NOMO-1 treated with DMSO at 0.1 percent for 48 hours (cell line): ENCODE results near the gene PCIF1.
"Not testable (repeated sequence)": the region's sequence is repeated elsewhere in the genome, so short reads cannot be mapped to it uniquely, and the experiment has no call there.

Experiments
- DNase-seq: peaks from one replicate; lab custom pipeline; 2025; ENCODE audit not compliant: unreplicated experiment; lab: John Stamatoyannopoulos, UW

Gene PCIF1

DNA sequence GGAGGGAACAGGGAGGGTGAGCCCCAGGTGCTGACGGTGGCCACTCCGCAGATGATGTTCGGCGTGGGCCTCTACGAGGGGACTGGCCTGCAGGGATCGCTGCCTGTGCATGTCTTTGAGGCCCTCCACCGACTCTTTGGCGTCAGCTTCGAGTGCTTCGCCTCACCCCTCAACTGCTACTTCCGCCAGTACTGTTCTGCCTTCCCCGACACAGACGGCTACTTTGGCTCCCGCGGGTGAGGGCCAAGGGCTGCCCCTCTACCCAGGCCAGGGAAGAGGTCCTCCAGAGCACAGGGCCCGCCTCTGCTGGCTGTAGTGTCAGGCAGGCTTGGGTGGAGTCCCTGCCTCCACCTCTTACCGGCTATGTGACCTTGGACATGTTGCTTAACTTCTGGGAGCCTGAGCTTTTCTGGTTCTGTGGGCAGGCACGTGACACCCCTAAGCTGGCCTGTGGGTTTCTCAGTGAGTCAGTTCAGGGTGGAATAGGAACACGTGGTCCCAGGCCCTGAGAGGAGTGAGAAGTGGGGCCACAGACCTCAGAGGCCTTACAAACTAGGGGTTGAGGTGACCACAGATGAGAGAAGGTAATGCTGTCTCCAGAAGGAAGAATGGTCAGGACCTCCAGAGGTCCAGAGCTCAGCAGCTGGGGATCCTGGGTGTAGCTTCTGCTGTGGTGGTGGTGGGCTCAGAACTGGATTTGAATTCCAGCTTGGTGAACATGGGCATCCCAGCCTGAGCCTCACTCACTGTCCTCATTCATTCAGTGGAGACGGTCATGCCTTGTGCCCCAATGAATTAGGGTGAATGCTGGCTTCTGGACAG, 11.9 kb downstream of the PCIF1 start:
- peak; percentile 99 for DNase-seq

DNA sequence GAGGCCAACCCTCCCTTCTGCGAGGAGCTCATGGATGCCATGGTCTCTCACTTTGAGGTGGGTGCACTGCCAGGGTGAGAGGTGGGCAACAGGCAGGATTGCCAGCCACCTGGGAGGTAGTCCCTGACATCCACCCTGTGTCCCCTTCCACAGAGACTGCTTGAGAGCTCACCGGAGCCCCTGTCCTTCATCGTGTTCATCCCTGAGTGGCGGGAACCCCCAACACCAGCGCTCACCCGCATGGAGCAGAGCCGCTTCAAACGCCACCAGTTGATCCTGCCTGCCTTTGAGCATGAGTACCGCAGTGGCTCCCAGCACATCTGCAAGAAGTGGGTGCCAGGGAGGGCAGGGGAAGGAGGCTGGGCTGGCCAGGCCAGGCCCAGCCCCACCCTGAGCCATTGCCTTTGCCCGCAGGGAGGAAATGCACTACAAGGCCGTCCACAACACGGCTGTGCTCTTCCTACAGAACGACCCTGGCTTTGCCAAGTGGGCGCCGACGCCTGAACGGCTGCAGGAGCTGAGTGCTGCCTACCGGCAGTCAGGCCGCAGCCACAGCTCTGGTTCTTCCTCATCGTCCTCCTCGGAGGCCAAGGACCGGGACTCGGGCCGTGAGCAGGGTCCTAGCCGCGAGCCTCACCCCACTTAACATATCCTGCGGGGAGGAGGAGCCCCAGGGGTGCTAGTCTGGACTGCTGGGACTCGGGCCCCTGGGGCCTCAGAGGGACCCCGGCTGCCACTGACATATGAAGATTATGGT, 12.8 kb downstream of the PCIF1 start:
- no peak for DNase-seq

DNA sequence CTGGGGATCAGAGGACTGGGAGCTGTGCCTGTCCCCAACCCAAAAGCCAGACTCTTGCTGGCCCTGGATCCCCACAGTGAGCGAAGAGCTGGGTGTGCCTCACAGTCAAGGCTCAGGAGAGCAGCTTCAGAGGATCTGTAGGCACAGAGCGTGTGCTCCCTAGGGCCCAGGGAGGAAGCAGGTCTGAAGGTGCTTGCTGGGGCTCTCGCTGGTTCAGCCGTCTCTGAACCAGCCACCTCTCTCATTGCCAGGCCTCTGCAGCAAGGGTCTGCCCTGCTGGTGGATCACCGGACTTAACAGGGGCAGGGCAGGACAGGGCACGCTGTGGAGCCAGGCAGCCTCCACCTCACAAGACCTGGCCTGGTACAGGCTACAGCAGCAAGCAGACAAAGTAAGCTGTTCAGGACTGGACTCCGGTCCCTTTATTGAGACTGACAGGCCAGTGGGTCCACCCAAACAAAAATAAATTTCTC, 13.8 kb downstream of the PCIF1 start:
- DNase-seq, result no peak

DNA sequence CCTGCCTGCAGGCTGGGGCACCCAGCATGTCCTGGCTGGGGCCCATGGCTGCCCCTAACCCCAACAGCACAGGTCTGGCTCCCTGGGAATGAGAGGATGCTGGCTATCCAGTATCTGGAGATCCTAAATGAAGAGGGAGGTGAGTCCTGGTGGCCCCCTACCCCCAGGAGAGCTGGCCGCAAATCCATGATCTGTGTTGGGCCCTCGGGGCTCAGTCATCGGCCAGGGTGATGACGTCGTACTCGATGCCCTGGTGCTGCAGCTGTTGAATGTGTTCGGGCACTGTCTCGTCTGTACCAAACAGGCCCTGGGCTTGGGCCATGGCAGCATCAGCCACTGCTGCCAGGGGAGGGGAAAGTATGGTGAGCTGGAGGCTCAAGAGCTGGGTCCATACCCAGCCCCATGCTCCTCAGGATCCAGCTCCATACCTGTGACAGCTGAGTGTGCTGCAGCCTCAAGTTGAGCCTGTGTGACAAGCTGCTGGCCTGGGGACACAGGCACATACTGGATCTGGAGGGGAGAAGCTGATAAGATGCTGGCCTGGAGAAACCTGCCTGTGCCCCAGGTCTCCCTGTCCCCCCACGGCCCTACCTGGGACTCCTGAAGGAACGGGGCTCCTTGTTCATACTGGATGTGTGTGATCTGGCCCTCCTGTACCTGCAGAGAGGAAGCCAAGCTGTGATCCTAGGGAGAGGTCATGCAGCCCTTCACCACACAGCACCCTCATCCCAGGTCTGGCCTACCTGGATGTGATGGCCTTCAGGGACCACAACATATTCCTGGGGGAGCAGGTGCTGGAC, 14.5 kb downstream of the PCIF1 start:
- no peak for DNase-seq

DNA sequence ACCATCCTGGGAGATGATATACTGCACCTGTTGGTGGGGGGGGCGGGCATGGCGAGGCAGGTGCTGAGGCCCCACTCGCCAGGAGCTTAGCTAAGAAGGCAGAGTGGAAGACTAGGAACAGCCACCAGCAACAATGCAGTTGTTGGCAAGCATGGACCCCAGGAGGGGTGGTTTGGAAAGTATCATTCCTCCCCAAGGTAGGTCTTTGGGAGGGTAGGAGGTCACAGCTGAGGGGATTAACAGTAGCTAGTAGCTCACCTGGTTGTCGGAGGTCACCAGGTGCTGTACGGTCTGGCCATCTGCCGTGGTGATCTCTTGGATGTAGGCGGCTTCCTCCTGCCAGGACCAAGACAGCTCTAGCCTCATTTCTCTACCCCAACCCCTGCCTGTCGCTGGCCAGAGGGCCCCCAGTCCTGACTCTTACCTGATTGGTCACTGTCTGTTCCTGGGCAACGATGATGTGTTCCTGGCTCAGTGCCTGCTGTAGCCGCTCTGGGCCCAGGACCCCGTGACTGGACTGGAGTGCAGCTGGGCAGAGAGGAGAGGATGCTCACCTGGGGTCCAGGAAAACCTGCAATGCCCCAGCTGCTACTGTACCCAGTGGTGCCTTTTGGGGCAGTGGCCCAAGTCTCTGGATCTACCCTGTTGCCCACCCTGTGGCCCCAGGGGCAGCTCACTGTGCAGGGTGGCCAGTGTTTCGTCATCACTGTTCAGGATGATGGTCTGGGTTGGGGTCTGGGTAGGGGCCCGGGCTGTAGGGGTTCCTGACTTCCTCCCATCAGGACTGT, 15.3 kb downstream of the PCIF1 start:
- no peak for DNase-seq

DNA sequence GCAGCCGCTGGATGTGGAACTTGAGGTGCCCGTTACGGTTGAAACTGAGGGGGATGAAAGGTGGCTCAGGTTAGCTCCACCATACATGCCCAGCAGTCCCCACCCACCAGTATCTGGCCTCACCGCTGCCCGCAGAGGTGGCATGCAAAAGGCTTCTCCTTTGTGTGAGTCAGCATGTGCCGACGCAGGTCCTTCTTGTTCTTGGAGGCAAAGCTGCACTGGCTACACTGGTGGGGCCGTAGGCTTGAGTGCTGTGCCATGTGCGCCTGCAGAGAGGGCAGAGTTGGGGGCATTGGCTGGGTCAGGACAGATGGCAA, 15.8 kb downstream of the PCIF1 start:
- DNase-seq, result no peak

DNA sequence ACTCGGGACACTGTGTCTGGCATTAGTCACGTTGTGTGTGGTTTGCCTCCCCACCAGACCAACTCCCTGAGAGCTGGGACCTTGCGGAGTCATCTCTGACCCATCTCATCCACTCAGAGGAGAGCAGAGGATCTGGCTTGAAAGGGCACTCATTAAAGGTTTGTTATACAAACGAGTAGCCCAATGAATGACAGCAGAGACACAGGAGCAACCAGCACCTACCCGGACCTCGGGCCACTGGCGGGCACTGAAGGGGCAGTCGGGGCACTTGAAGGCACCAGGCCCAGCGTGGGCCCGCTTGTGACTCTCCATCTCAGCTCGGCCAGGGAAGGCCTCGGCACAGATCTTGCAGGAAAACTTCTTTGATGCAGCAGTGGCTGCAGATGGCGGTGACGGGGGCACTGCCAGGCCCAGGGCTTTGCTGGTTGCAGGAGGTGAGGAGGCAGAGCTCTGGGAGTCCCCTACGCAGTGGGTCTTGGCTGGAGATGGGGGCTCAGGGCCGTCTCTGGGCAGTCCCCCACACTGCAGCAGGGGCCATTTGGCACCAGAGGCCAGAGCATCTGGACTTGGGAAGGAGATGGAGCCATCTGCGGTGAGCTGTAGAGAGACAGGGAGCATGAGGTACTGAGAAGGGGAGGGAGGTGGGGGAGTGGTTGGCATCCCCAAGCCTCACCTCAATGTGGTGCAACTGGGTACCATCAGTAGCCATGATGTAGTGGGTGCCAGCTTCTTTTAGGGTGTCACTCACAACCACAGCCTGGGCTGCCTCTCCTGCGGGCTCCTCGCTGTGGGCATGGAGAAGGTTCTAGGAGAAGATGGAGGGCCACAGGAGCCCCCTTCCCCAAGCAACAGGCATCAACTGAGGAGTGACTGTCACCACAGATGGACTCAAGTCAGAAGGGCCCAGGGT, 17.7 kb downstream of the PCIF1 start:
- DNase-seq, result no peak

DNA sequence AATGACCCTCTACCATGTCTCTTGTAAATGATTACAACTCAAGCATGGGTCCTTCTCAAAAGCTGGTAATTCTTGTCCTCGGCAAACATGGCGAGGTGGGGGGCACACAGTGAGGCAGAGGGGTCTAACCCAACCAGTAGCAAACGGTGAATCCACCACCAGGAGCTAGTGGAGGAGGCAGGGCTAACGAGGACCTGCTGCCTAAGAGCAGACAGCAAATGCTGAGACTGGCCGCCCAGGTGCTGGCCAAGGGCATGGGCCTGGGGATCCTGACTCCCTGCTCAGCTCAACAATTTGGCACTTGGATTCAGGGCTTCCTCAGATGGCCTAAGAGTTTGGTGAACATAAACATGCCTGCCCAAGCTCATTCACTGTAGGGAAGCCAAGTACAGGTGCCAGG, 18.4 kb downstream of the PCIF1 start:
- no peak for DNase-seq

DNA sequence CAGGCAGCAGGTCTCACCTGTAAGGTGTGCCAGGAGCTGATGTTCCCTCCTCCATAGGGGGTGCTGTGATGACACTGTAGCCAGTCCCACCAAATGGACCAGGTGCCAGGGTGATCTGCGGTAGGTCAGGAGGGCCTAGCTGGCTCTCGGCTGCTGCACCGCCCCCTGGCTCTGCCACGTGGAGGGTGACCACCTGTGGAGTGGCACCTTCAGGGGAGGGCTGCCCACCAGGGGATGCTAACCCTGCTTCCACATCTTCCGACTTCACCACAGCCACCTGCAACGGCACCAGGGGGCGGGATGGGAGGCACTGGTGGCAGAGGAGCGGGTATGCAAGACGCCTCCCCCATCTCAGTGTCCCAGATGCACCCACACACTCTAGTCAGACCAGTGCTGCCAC, 19.2 kb downstream of the PCIF1 start:
- no peak for DNase-seq

DNA sequence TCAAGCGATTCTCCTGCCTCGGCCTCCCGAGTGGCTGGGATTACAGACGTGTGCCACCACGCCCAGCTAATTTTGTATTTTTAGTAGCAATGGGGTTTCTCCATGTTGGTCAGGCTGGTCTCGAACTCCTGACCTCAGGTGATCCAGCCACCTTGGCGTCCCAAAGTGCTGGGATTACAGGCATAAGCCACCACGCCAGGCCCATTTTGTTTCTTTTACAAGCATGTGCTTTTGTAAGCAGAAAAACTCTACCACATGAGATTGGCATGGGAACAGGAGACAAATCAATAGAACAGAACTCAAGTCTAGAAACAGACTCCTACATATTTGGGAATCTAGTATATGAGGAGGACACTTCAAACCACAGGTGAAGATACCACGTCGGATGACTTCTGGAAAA, 21.8 kb downstream of the PCIF1 start:
- DNase-seq, result not testable (repeated sequence)

DNA sequence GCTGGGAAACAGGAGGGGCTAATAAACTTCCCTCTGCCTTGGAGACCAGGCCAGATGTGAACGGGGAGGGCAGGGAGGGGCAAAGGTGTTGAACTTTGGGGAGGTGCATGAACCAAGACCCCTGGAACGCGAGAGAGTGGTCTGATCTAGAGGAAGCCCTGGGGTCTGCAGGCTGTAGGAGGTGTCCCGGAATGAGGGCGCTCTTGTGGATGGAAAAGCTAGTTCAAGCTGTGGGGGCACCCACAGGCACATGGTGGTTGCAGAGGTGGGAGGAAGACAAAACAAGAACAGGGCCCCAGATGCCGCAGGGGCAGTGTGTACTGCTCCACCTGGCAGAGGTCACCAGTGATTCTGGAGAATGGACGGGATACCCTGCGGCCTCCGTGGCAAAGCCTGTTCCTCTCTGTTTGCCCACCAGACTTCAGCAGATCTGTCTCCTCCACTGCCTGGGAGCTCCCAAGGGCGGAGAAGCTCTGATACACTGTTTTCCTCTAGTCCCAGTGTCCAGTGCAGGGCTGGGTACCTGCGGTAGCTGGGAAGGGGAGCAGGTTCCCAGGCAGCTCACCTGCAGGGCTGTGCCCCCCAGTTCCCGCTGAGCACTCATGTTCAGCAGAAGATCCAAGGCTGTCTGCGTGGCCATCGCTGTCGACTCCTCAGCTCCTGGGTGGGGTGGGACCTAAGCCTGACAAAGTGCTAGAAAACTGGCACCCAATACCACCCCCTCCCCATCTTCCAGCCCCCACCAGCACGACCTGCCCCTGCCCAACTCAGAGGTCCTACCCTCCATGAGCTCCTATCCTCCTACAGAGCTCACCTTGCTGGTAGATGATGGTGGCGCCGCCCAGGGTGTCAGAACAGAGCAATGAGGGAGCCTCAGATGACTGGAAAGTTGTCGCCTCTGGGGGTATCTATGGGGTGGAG, 22.8 kb downstream of the PCIF1 start:
- no peak for DNase-seq

DNA sequence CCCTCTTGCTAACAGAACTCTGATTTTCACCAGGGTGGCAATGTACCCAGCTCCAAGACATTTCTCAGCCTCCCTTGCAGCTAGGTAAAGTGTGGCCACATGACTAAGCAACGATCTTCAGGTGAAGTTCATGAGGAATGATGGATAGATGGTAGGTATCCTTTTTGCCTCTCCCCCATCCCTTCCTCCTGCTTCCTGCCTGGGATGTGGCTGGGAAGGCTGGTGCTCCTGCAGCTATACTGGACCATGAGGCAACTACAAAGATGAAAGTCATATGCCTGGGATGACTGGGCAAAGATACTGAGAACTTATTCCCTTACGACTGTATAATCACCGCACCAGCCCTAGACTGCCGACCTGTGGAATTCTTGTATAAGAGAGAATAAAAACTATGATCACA, 24.1 kb downstream of the PCIF1 start:
- no peak for DNase-seq

DNA sequence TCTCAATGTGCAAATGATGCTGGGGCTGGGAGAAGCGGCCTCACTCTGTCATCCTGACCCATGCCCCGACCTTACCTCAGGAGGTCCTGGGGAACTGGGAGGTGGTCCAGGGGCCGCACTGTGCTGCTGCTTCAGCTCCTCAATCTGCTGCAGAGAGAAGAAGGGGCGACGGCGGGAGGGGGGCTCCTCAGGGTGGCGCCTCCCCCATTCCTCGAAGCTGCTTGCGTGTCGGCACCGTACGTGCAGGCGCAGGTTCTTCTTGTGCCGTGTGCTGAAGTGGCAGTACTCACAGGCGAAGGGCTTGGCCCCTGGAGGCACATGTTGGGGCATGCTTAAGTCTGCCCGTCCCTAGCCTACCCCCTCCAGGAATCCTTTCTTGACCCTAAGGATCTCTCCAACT, 24.6 kb downstream of the PCIF1 start:
- no peak for DNase-seq

DNA sequence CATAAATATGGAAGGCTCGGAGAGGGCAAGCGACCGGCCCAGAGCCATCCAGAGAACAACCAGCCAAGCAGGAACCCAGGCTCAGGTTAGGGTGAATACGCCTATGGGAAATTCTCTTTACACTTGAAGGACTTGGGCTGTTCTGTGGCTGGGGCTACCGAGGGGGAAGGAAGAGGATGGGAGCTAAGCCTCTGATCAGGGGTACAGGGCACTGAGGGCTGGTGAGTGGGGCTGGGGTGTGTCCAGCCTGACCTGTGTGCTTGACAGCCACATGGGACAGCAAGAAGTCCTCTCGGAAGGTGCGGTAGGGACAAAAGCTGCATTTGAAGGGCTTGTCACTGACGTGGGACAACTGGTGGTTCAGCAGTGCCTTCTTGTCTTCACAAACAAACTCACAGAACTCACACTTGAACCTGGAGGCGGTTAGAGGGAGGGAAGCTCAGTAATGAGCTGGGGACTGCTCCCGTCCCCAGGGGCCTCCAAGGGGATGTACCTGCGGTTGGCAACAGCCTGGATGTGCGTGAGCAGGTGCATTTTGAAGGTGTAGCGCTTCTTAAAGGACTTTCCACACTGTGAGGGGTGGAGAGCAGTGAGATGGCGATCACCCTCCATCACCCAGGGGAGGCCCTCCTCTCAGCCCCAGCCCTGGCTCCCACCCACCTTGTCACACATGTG, 25.6 kb downstream of the PCIF1 start:
- no peak for DNase-seq

DNA sequence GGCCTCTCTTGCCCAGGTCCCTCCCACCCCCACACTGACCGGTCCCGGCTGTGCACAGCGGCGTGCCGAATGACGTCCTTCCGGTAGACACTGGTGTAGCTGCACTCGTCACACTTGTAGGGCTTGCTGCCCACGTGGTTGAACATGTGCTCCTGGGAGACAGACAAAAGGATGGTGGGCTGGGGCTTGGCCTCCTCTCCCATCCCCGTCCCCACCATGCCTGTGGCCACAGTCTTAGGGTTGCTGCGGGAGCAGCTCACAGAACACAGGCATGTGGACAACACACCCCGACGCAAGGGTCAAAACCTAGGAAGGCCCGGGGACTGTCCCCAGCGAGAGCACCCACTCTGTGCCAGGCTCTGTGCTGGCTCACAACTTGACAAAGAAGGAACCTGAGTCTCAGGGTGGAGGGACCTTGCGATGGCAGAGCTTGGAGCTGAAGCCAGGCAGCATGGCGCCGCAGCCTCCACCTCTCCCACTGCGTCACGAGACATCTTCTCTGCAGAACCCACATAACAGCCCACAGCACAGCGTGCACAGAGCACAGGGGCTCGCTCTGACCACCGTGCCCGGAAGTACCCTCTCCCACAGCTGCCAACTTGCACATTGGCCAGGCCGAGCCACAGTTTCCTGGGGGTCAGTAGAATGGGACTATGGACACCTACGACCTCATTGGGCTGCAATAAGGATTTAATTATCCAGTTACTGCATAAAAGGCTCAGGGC, 27.7 kb downstream of the PCIF1 start:
- no peak for DNase-seq

DNA sequence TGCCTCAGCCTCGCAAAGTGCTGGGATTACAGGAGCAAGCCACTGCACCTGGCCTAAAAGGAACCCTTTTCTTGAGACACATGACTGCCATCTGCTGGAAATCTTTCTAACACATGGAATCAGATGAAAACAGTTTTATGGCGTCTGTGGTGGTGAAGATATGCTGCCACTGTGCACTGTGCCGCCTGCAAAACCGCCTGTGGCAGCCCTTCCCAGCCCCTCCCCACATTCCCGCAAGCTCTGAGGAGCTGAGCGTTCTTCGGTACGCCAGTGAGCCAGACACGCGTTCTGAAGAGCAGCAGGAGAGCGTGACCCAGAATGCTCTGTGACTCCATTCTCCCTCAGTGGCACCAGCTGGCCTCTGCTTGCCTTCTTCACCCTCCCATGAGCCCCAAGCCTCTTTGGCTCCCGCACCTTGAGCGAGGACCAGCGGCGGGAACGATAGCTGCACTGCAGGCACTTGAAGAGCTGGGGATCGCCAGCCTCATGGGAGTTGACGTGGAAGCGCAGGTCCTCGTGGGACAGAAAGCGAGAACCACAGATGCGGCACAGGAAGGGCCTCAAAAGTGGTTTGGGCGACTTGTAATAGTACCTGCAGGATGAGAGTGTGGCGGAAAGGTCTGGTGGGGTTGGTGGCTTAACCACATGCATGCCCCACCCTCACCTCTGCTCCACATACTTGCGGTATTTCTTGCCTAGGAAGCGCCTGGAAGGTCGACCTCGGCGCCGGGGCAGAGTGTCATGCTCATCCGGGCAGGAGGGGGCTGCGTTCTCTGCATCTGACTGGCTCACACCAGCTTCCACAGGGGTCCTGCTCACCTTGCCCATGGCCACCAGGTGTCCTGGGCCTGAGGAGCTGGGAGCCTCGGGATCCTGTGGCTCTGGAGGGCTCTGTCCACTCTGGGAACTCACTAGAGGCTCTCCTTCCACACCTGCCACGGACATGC, 28.8 kb downstream of the PCIF1 start:
- DNase-seq, result peak; percentile 40

DNA sequence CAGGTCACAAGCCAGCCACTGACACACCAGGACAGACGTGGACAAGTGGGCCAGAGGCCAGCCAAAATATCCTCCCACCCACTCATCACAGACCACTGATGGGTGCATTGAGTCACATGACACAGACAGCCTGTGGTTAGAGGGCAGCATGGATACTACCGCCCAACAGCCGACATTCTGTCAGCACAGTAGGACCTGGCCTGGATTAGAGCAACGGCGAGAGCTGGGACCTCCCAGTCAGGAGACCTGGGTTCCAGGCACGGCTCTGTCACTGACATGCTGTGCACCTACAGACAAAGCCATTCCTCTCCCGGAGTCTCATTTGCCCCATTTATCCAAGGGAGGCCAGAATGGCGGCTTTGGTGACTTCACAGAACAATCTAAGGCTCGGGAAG, 29.5 kb downstream of the PCIF1 start:
- DNase-seq, result no peak
